OCI-LY1 (cell line): ENCODE data around the gene IL17RD.

ENCODE experiments used
- H2AFZ ChIP-seq: fragments of 200-600 bp; sonication (generic), shearing (Covaris generic); 2 replicates; pipeline ENCODE4 v1.6.0; 2014; ENCODE audit warnings: antibody characterized with exemption, mild to moderate bottlenecking, low read length
- H3F3A ChIP-seq: fragments of 200-600 bp; sonication (generic), shearing (Covaris generic); 2 replicates; pipeline ENCODE4 v1.6.0; 2014; ENCODE audit warnings: mild to moderate bottlenecking, antibody characterized with exemption, low read length, moderate library complexity; ENCODE audit not compliant: insufficient read depth
- H3K27ac ChIP-seq: fragments of 200-600 bp; sonication (generic); 2 replicates; pipeline ENCODE4 v1.5.1; 2014; ENCODE audit warnings: low read length, mixed run types, mild to moderate bottlenecking, low read depth; ENCODE audit not compliant: poor library complexity, severe bottlenecking
- H3K27me3 ChIP-seq: fragments of 200-600 bp; sonication (generic); 2 replicates; pipeline ENCODE4 v1.6.0; 2014; ENCODE audit warnings: antibody characterized with exemption, mild to moderate bottlenecking, low read length, moderate library complexity; ENCODE audit not compliant: insufficient read depth
- H3K36me3 ChIP-seq: fragments of 200-600 bp; sonication (generic); 2 replicates; pipeline ENCODE4 v1.6.1; 2014; ENCODE audit warnings: mild to moderate bottlenecking, antibody characterized with exemption, low read length, moderate library complexity, mixed read lengths; ENCODE audit not compliant: insufficient read depth
- H3K4me1 ChIP-seq: fragments of 200-600 bp; sonication (generic); 2 replicates; pipeline ENCODE4 v1.5.1; 2014; ENCODE audit warnings: mild to moderate bottlenecking, low read length, moderate library complexity; ENCODE audit not compliant: insufficient read depth, severe bottlenecking
- H3K4me2 ChIP-seq: fragments of 200-600 bp; sonication (generic), shearing (Covaris generic); 2 replicates; pipeline ENCODE4 v1.6.1; 2014; ENCODE audit warnings: low read length
- H3K4me3 ChIP-seq: fragments of 200-600 bp; sonication (generic); 2 replicates; pipeline ENCODE4 v1.5.1; 2014; ENCODE audit warnings: low read length, low read depth, mild to moderate bottlenecking, mixed read lengths; ENCODE audit not compliant: poor library complexity, severe bottlenecking
- H3K79me2 ChIP-seq: fragments of 200-600 bp; shearing (Covaris generic); 2 replicates; pipeline ENCODE4 v1.6.1; 2016; ENCODE audit warnings: mixed run types, low read length, mixed read lengths; ENCODE audit not compliant: insufficient read depth
- H3K9ac ChIP-seq: fragments of 200-600 bp; sonication (generic), shearing (Covaris generic); 2 replicates; pipeline ENCODE4 v1.6.1; 2014; ENCODE audit warnings: mild to moderate bottlenecking, low read length, mixed read lengths
- H3K9me2 ChIP-seq: fragments of 200-600 bp; sonication (generic), shearing (Covaris generic); 2 replicates; pipeline ENCODE4 v1.6.1; 2014; ENCODE audit warnings: low read depth, mild to moderate bottlenecking, low read length, mixed read lengths
- H3K9me3 ChIP-seq: fragments of 200-600 bp; shearing (Covaris generic); 2 replicates; pipeline ENCODE4 v1.6.1; 2014; ENCODE audit warnings: low read length, mixed read lengths
- H4K20me1 ChIP-seq: fragments of 200-600 bp; sonication (generic), shearing (Covaris generic); 2 replicates; pipeline ENCODE4 v1.6.0; 2016; ENCODE audit warnings: mild to moderate bottlenecking, low read length; ENCODE audit not compliant: insufficient read depth
- EZH2 ChIP-seq: fragments of 200-600 bp; sonication (generic), shearing (Covaris generic); IDR thresholded peaks from 2 replicates; pipeline ENCODE4 v1.8.0; 2017; ENCODE audit warnings: borderline replicate concordance, mixed run types, mild to moderate bottlenecking, antibody characterized with exemption, low read length, moderate library complexity, mixed read lengths
- TF ChIP-seq, protein P1 (sequence below): fragments of 200-600 bp; sonication (generic), shearing (Covaris generic); IDR thresholded peaks from 2 replicates; pipeline ENCODE4 v1.5.1; 2017; ENCODE audit warnings: mild to moderate bottlenecking, antibody characterized with exemption, low read length, moderate library complexity, mixed read lengths

Gene IL17RD

DNA sequence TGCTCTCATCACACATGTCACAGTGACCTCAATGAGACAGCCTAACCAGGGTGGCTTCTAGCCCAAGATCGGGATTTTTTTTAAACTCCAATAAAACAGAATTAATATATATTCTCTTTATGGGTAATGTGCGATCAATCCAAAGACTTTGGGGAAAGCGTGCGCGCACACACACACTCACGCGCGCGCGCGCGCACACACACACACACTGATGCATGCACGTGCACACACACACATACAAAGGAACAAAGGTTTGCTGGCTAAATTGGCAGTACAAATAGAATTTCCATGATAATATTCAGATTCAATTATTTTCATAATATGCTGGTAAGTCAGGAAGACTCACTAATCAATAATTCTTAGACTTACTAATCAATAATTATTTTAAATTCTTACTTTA, 19.3 kb downstream of the IL17RD start:
- no peaks in the 10 kb centered on the region for H3K4me1 ChIP-seq
- no peaks in the 10 kb centered on the region for H3K9me3 ChIP-seq
- H3K4me3 ChIP-seq, result no peak overlapping the region
- no peak for TF ChIP-seq EZH2
- TF ChIP-seq, protein P1, sequence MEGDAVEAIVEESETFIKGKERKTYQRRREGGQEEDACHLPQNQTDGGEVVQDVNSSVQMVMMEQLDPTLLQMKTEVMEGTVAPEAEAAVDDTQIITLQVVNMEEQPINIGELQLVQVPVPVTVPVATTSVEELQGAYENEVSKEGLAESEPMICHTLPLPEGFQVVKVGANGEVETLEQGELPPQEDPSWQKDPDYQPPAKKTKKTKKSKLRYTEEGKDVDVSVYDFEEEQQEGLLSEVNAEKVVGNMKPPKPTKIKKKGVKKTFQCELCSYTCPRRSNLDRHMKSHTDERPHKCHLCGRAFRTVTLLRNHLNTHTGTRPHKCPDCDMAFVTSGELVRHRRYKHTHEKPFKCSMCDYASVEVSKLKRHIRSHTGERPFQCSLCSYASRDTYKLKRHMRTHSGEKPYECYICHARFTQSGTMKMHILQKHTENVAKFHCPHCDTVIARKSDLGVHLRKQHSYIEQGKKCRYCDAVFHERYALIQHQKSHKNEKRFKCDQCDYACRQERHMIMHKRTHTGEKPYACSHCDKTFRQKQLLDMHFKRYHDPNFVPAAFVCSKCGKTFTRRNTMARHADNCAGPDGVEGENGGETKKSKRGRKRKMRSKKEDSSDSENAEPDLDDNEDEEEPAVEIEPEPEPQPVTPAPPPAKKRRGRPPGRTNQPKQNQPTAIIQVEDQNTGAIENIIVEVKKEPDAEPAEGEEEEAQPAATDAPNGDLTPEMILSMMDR, result no peak
- H3K36me3 ChIP-seq, result no peaks in the 10 kb centered on the region
- H3K4me2 ChIP-seq, result no peak overlapping the region
- no peak overlapping the region for H3K27ac ChIP-seq
- H3F3A ChIP-seq, result no peaks in the 10 kb centered on the region
- H2AFZ ChIP-seq, result no peak overlapping the region
- H4K20me1 ChIP-seq, result no peaks in the 10 kb centered on the region
- no peaks in the 10 kb centered on the region for H3K9me2 ChIP-seq
- H3K27me3 ChIP-seq, result 0 out of 2 replicates have a peak, but pooled peaks cover 3% of the 10 kb centered on the region
- no peaks in the 10 kb centered on the region for H3K79me2 ChIP-seq
- H3K9ac ChIP-seq, result no peak overlapping the region

DNA sequence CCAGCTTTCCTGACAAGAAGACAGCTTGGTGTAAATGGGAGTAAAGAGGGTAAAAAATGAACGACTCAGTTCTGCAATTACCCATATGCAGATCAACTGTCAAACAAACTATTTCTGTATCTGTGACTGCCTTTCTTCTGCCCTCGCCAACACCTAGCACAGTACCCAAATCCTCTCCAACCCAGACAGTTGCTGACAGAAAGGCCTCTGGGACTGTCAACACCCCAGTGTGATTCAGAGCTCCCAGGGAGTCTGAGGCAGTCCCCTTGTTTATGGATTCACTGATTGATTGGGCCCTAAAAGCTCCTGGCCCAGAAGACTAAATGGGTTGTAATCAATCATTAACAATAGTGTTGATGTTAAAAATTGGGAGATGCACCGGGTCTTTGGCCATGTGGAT, 20.2 kb downstream of the IL17RD start:
- Histone ChIP-seq H3K9me2 (no peaks in the 10 kb centered on the region), H2AFZ (no peak overlapping the region), H3K9ac (no peak overlapping the region), H3K36me3 (no peaks in the 10 kb centered on the region), H3K27ac (no peak overlapping the region), H3K27me3 (0 out of 2 replicates have a peak, but pooled peaks cover 3% of the 10 kb centered on the region), H3K4me2 (no peak overlapping the region), H3K9me3 (no peaks in the 10 kb centered on the region), H4K20me1 (no peaks in the 10 kb centered on the region), H3K4me1 (no peaks in the 10 kb centered on the region), H3K4me3 (no peak overlapping the region), H3F3A (no peaks in the 10 kb centered on the region), H3K79me2 (no peaks in the 10 kb centered on the region)
- TF ChIP-seq EZH2, result no peak
- TF ChIP-seq, protein P1, result no peak

DNA sequence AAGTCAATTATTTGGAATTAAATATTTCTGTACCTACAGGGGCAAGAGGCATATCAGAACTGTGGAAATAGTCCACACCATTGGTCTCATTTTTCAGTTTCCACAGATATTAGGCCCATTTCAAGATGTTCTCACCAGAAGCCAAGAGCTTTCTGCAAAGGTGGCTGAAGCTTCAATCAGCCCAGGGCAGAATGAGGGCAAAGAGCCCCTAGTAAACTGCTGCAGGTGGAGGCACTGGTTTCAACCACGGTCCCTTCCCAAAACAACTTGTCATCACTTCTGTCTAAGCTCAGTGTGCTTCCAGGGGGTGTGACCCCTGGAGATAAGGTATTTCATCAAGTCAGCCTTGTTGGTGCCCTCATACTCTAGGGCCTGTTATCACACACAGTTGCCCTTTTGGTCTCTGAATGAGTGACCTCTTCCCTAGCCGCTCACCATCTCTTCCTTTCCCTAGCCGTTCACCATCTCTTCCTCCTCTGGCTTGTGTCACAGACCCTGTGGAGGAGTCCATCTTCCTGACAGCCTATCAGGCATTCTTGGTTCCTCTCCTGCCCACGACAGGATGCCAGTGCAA, 21.2 kb downstream of the IL17RD start:
- no peak for TF ChIP-seq EZH2
- TF ChIP-seq, protein P1, result no peak
- no peaks in the 10 kb centered on the region for H4K20me1 ChIP-seq
- H3K36me3 ChIP-seq, result no peaks in the 10 kb centered on the region
- no peak overlapping the region for H3K27ac ChIP-seq
- no peak overlapping the region for H3K9ac ChIP-seq
- H3K4me1 ChIP-seq, result no peaks in the 10 kb centered on the region
- H3K79me2 ChIP-seq, result no peaks in the 10 kb centered on the region
- no peaks in the 10 kb centered on the region for H3F3A ChIP-seq
- no peak overlapping the region for H3K4me3 ChIP-seq
- no peak overlapping the region for H3K4me2 ChIP-seq
- 0 out of 2 replicates have a peak, but pooled peaks cover 3% of the 10 kb centered on the region for H3K27me3 ChIP-seq
- H3K9me2 ChIP-seq, result no peaks in the 10 kb centered on the region
- H2AFZ ChIP-seq, result no peak overlapping the region
- H3K9me3 ChIP-seq, result no peaks in the 10 kb centered on the region
